Measurements from ENCODE around the gene B3GAT2.

The B3GAT2 gene

DNA sequence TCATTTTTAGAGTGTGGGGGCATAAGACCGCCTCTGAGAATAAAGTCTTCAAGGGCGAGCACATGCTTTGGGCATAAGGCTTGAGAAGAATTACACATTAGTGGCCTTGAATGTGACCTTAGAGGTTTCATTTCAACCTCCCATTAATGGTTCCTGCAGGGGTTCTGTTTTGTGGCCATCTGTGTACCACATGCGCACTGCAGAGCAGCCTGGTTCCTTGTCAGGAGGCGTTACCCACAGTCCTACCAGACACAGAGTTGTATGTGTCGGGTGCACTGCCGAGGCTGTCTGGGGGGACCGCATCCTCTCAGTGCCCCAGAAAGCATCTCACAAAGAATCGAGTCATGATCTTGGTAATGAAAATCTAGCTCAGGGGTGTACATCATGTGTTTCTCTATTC is 115.7 kb downstream of the B3GAT2 start:
- no peak for DNase-seq

GRCh38 chr6:70839286-70840266 is 117.3 kb downstream of the B3GAT2 start:
- DNase-seq: peak; percentile 14

DNA sequence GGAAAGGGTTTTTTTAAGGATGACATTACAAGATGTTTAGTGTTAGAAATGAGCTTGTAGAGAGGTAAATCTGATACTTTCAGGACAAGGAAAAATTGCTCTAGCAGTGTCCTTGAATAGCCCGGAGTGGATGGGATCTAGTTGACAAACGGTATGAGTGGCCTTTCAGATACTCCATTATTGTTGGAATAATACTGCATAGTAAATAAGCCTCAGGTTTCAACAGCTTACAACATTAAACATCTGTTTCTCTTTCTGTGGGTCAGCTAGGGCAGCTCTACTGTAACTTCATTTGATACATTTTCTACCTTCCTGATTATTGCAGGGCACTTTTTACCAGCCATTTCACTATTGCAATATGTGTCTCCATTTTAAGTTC is 118.0 kb downstream of the B3GAT2 start:
- no peak for DNase-seq

- DNase-seq: no peak
Observed at GRCh38 chr6:70834520-70834919, 122.3 kb downstream of the B3GAT2 start.

DNA sequence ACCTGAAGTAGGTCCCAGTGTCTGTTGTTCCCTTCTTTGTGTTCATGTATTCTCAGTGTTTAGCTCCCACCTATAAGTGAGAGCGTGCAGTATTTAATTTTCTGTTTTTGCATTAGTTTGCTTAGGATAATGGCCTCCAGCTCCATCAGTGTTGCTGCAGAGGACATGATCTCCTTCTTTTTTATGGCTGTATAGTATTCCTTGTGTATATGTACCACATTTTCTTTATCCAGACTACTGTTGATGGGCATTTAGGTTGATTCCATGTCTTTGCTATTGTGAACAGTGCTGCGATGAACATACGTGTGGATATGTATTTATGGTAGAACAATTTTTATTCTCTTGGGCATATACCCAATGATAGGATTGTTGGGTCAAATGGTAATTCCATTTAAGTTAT is 125.4 kb downstream of the B3GAT2 start:
- no peak for DNase-seq

GRCh38 chr6:70823651-70824050 is 133.2 kb downstream of the B3GAT2 start:
- DNase-seq: no peak

GRCh38 chr6:70821751-70822150 is 135.1 kb downstream of the B3GAT2 start:
- DNase-seq: no peak

DNA sequence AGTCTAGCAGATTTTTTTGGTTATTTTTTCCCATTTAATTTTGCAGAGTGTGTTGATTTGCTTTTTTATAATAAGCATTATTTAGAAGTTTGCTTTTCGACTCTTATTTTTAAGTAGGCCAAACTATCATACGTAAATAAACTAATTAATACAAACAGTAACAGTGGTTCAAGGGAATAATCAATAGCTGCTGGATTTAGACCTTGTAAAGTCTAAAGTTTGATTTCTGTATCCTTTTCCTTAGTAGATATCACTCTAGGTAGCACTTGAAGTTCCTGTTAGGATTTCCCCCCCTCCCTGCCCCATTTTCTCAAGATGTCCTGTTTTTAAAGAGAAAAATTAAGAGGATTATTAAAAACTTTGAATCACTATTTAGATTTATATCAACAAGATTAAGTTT is 136.1 kb downstream of the B3GAT2 start:
- no peak for DNase-seq

GRCh38 chr6:70819646-70820045 is 137.2 kb downstream of the B3GAT2 start:
- DNase-seq: no peak

GRCh38 chr6:70813885-70814284 is 143.0 kb downstream of the B3GAT2 start:
- DNase-seq: no peak

DNA sequence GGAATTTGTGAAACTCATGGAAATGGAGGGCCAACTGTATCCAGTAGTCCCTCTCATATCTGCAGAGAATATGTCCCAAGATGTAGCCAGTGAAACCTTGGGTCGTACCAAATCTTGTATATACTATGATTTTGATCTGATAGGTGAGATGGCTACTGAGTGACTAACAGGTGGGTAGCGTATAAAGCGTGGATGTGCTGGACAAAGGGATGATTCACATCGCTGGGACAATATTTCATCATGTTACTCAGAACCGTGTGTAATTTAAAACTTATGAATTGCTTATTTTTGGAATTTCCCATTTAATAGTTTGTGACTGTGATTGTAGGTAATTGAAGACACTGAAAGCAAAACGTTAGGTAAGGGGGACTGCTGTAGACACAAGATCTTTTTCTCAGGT is 145.1 kb downstream of the B3GAT2 start:
- DNase-seq: no peak
